NCI-H146 treated with DMSO at 0.1 percent for 48 hours (cell line): ENCODE measurements around the gene AGPAT3.
"Not testable (repeated sequence)": the region's sequence is repeated elsewhere in the genome, so short reads cannot be mapped to it uniquely, and the experiment has no call there.

ENCODE experiments used
- DNase-seq: peaks from one replicate; lab custom pipeline; 2025; ENCODE audit not compliant: unreplicated experiment; lab: John Stamatoyannopoulos, UW

AGPAT3 gene

DNA sequence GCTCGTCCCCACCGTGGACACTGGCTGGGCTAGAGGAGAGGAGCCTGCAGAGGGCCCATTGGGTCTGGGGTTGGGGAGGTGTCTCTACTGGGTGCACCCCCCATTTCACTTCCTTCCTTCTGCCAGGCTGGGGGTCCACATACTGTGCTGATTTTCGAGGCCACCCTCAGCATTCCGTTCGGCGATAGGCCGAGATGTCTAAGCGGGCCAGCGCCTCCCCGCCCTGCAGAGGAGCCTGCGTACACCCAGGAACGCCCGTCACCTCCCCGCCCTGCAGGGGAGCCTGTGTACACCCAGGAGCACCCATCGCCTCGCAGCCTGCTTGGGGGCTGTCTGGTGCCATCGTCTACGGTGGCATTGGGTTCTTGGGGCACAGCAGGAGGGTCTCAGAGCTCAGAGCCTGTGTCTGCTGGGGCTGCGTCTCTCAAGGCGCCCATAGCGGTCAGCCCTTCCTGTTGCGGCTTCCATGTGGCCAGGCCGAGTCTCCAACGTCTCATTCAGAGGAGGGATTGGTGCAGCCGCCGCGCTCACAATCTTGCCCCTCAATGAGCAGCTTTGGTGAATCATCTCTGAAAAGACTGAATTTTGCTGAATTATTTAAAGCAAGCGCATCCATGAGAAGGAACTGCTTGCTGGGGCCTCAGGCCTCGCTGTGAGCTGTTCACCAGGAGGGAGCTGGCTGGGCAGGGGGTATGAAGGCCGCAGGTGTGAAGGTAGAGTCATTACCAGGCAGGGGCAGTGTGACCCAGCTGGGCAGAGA lies 30.7 kb upstream of the AGPAT3 start:
- no peak for DNase-seq

GRCh38 chr21:43835050-43835449 lies 30.0 kb upstream of the AGPAT3 start:
- peak; percentile 61 for DNase-seq

DNA sequence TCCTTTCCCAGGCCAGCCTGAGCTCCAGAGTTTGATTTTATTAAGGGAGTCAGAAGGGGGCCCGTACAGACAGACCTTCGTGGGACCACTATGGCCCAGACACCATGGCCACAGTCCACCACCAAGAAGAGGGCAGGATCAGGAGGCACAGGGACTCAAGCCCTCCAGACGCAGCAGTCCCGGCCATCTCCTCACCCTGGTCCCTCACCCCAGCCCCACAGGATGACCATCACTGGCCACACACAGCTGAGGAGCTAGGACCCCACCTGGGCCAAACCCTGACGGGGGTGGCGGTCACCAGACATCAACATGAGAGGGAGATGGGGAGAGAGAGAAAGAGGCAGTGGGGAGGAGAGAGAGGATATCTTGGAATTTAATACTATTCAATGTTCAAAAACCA lies 29.2 kb upstream of the AGPAT3 start:
- DNase-seq: no peak

- DNase-seq: no peak
These were observed 28.4 kb upstream of the AGPAT3 start for GRCh38 chr21:43836616-43837015.

DNA sequence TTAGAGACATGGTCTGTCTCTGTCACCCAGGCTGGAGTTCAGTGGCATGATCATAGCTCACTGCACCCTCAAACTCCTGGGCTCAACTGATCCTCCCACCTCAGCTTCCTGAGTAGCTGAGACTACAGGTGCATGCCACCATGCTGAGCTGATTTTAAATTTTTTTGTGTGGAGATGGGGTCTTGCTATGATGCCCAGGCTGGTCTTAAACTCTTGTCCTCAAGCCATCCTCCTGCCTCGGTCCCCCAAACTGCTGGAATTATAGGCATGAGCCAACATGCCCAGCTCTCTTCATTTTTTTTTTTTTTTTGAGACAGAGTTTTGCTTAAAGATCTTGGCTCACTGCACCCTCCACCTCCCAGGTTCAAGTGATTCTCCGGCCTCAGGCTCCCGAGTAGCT lies 24.8 kb upstream of the AGPAT3 start:
- no peak for DNase-seq

- DNase-seq: no peak
These were observed 22.3 kb upstream of the AGPAT3 start for GRCh38 chr21:43842742-43843141.

DNA sequence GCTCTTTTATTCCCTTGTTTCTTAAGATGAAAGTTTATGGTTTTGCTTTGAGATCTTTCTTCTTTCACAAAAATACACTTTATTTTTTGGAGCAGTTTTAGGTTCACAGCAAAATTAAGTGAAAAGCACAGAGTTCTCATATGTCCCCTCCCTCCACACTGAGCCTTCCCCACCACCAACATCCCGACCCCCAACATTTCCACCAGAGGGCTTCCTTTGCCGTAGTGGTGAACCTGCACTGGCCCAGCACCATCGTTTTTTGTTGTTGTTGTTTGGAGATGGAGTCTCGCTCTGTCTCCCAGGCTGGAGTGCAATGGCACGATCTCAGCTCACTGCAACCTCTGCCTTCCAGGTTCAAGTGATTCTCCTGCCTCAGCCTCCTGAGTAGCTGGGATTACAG lies 20.1 kb upstream of the AGPAT3 start:
- not testable (repeated sequence) for DNase-seq

GRCh38 chr21:43845386-43845785 lies 19.6 kb upstream of the AGPAT3 start:
- DNase-seq: no peak

DNA sequence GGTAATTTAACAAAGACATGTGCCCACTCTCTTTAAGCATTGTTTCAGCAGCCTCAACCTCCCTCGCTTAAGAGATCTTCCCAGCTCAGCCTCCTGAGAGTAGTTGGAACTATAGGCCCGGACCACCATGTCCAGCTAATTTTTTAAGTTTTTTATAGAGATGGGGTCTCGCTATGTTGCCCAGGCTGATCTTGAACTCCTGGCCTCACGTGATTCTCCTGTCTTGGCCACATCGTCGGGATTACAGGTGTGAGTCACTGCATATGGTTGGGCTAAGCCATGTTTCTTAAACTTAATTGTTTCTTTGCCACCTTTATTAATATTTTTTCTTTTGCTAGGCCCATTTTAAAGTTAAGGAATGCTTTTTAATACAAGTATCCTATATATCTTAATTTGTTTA lies 18.6 kb upstream of the AGPAT3 start:
- DNase-seq: no peak

- no peak for DNase-seq
These were observed 17.7 kb upstream of the AGPAT3 start for GRCh38 chr21:43847301-43847700.

DNA sequence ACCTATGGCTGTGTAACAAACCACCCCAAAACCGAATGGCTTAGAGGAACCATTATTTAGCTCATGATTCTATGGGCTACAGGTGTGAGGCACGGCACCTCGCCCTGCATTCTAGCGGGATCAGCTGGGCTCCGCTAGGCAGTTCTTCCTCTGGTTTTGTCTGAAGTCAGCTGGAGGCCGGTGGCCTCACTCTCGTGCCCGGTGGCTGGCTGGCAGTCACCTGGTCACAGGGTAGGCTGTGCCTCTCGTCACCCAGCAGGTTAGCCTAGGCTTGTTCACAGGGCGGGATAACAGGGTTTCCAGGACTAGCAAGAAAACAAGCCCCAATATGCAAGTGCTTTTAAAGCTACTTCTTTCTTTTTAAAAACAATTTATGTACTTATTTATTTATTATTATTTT lies 16.3 kb upstream of the AGPAT3 start:
- no peak for DNase-seq

DNA sequence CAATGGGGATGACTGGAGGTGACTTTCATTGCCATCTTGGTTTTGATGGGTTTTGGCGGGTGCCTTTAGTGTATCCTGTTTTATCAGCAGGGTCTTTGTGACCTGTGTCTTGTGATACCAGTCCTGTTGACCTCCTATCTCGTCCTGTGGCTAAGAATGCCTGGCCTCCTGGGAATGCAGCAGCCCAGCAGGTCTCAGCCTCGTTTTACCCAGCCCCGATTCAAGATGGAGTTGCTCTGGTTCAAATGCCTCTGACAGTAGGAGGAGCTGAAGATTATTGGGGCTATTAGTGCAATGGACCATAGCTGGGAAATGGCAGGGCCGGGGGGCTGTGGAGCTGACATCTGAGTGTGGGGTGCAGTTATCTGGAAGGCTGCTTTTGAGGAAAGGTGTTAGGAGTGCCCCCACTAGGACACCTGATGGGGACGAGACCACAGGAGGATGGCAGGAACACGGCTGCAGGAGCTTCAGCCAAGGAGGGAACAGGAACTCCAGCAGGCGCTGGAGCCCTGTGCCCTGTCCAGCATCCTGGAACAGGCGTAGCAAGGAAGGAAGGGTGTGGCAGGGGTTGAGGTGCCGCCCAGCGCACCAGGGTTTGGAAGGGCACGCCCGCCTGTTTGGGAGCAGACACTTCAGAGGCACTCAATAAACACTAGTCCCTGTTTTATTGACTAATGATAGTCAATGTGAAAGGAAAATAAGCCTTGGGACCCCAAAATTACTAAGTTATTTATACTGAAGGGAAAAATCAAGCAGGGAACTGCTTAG lies 15.3 kb upstream of the AGPAT3 start:
- DNase-seq: no peak

- no peak for DNase-seq
These were observed 14.2 kb upstream of the AGPAT3 start for GRCh38 chr21:43850728-43851295.

- peak; percentile 5 for DNase-seq
These were observed 13.4 kb upstream of the AGPAT3 start for GRCh38 chr21:43851593-43851992.

DNA sequence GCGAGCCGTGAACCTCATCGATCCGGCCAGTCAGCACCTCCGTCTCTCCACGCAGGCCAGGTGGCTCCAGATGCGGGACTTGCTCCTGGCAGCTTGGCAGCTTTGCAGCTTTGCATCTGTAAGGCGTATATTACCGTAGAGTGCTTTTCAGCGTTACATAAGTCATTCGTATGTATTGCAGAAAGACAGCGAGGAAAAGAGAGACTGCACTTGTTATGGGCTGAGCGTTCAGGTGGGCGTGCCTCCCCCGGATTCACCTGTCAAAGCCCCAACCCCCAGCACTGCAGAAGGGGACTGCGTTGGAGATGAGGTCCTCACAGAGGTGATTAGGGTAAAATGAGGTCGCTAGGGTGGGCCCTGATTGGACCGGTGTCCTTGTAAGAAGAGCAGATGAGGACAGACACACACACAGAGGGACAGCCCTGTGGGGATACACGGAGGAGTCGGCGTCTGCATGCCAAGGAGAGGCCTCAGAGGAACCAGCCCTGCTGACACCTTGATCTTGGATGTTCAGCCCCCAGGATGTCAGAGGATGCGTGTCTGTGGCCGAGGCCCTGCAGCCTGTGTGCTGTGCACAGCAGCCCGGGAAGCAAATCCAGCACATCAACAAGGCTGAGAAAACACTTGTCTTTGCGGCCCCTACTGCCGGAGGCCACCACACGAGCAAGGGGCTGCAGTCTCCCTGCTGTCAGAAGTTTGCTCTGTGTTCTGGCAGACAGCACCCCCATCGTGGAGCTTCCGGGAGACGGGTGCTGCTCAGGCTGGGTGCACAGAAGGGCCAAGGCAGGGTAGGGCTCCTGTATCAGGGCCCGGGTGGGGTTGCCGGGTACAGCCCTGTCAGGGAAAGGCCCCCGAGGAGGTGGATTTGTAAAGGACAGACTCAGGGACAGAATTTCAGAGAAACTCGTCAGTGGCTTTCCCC lies 10.9 kb upstream of the AGPAT3 start:
- DNase-seq: no peak

- DNase-seq: no peak
These were observed 10.0 kb upstream of the AGPAT3 start for GRCh38 chr21:43854773-43855633.

- DNase-seq: no peak
These were observed 9.1 kb upstream of the AGPAT3 start for GRCh38 chr21:43855955-43856354.

DNA sequence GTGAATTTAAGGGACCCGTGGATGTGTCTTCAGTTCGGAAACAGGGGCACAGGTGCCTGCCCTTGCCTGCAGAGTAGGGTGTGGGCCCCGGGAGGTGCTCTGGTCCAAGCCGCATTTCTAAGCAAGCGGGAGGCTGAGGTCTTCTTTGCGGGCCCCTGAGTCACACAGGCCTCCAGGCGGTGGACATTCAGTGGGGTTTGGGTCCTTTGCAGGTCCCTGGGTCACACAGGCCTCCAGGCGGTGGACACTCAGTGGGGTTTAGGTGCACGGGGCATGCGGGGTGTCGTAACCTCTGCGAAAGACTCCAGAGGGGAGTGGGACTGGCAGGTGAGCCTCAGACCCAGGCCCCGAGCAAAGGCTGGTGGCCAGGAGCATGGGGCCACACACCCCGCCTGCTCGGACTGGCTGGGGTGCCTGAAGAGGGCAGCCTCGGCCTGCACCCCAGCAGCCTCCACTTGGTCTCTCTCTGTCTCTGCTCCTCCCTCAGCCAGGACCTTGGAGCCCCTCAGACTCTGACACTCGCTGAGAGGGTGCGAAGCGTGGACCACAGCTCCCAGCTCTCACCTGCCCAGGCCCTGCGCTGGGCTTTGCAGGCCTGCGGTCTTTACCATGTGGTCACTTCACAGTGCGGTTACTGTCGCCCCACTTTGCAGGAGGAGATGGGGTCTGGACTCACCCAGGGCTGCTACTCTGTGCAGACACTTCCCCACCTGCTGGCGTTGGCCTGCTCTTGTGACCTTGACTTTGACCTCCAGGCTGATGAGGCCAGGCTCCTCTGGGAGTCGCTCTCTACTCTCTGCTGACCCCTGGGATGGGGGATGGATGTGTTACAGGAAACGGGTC lies 6.0 kb upstream of the AGPAT3 start:
- DNase-seq: no peak

- no peak for DNase-seq
These were observed 5.2 kb upstream of the AGPAT3 start for GRCh38 chr21:43859747-43860214.
